ENCODE measurements around the gene NBEA.

NBEA gene

DNA sequence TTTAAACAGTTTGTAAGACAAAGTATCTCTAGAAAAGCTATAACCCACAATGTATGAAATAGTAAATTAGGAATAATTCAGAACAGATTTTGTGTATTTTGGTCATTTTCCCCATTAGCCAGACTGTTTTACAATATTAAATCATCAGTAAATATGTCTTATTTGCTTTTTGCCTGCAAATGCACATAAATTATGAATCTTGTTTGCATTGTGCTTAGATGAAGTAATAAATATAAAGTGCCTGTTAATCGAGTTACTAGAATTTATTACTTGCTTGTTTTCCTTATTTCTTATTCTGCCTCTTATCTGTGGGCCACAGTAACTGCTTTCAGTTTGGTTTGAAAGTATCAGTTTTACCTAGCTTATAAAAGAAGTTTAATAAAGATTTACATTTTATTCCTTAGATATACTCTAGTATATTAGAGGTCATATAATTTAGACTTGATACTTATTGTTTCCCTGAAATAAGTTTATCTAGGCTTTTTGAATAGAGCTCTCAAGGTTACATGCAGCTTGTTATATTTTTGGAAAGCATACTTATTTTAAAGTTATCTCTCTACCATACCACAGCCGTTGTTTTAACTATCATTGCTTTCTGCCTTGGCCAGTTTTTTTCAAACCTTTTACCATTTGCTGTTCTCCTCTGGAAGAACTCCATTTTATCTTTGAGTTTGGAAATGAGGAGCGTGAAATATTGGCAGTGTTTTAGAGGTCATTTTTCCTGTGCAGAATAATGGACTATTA lies 238.0 kb downstream of the NBEA start:
- no peak for DNase-seq

DNA sequence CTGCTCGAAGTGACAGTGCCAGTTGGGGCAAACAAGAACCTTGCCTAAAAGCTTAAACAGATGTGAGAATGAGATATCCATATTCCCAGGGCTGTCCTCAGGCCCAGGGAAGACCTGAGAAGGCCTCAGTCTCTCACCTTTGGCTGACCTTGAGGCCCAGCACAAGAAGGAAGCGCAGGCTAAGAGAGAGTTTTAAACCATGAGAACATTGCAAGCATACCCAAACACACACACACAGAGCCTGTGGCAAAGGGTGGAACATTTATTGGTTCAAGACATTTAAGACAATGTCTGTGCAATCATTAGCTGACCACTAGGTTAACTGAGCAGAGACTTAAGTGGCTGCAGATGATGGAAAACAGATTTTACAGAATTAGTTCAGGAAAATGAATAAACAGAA lies 248.2 kb downstream of the NBEA start:
- no peak for DNase-seq

DNA sequence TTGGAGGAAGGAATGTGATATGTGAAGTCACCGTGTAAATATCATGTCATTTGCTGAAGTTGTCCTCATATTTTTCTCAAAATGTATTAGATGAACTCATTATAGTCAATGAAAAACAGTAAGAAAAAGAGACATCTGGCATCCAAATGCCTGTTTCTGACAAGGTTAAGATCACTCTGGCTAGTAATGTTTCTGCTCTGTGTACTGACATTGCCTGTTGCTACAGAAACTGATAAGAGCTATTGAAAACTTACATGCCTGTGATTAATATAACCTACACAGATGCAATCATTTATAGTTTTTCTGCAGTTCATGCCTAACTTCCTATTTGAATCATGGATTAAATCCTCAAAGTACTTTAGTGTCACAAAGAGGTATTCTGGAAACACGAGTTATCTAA lies 249.8 kb downstream of the NBEA start:
- no peak for DNase-seq

DNA sequence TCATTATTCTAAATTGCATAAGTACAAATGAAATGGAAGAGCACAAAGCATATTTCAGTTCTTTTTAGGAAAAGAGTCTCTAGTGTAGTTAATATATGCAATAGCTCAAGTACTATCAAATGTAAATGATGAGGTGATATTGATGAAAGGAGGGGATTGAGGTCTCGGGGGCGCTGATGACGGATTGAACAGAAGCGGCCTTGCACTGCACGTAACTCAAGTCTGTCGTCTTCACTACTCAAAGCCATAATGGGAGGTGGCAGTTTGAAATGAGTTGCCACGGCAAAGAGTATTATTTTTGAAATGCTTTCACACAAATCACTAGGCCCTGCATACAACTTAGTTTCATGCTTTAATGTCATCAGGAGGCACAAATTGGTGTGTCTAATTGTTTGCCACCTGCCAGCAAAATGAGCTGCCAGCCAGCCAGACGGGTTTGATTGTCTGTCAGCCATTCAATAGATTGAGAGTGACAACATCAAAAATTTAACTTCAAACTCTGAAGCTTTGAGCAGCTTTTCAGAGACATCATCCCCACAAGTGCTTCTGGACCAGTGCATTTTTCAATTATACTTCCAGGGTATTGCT lies 256.6 kb downstream of the NBEA start:
- no peak for DNase-seq

DNA sequence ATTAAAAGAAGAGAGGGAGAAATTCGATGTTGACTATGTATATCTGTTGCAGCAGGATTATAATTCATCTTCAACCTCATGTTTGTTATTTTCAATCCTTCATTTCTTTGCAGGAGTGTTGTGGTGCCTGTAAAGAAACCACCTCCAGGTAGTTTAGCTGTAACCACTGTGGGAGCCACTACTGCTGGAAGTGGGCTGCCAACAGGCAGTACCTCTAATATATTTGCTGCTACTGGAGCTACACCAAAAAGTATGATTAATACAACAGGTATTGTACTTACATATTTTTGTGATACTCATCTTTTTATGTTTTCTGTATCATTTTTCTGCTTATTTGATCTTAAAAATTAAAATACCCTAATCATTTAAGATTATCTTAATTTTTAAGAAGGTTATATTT lies 266.5 kb downstream of the NBEA start:
- no peak for DNase-seq

DNA sequence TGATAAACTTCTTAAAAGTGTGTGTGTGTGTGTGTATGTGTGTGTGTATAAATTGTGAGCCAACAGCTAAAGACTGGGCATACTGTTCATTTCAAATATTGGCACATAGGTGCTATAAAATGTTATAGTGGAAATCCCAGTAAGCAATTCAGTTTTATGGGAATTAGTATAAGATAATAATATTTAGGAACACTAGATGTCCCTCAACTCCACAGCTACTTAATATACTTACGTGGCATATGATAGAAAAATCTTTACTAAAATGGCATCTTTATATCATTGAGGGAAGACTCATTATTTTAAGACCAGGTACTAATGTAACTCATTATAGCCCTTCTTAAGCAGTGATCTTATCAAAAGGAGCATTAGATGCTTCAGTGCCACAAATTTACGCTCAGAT lies 268.2 kb downstream of the NBEA start:
- DNase-seq: no peak

DNA sequence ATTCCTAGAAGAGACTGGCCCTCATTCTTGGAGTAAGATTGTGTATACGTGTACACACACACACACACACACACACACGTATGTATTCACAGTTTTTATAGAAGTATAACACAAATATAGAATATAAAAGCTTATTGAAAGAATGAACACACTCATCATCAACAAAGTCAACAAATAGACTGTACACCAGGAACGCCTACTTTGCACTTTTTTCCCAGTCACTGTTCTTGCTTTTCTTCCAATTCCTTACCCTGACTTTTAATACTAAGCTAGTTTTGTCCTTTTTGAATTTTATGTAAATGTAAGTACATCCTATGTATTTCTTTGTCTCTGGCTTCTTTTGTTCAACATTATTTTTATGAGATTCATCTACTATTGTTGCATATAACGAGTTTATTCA lies 269.9 kb downstream of the NBEA start:
- DNase-seq: no peak

DNA sequence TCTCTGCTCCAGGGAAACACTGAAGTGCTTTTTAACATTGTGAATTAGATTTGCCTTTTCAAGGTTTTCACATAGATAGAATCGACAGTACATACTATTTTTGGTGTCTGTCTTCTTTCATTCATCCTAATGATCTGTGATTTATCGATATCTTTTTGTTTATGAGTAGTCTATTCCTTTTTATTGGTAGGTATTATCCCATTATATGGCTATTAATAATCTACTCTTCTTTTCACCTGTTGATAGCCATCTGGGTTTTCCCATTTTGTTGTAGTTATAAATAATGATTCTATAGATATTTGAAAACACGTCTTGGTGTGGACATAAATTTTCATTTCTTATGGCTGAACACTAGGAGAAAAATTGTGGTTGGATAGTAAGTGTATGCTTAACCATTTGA lies 271.8 kb downstream of the NBEA start:
- no peak for DNase-seq

DNA sequence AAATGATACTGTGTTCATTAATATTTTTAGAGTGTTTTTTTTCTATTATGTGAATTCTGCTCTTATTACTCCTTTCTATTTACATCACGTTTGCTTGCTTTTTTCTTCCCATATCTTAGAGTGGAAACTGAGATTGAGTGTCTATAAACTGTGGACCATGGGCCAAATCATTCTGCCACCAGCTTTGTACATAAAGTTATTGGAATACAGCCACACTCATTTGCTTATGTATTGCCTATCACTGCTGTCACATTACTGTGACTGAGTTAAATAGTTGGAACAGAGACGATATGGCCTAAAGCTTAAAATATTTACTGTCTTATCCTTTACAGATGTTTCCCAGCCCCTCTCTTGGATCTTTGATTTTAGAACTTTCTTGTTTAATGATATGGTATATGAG lies 274.1 kb downstream of the NBEA start:
- DNase-seq: no peak

DNA sequence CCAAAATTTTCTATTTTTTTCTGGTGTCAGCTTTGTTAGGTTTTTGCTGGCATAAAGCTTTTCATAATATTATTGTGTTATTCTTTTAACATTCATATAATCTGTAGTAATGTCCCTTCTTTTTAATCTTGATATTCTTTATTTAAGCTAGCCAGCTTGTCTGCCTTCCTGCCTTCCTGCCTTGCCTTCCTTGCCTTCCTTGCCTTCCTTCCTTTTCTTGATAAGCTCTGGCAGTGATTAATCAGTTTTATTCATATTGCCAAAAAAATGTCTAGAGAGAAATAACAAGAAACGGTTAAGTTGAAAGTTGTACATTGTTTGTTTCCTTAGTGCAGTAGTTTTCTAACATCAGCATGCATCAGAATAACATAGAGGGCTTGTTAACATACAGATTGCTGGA lies 277.0 kb downstream of the NBEA start:
- no peak for DNase-seq

DNA sequence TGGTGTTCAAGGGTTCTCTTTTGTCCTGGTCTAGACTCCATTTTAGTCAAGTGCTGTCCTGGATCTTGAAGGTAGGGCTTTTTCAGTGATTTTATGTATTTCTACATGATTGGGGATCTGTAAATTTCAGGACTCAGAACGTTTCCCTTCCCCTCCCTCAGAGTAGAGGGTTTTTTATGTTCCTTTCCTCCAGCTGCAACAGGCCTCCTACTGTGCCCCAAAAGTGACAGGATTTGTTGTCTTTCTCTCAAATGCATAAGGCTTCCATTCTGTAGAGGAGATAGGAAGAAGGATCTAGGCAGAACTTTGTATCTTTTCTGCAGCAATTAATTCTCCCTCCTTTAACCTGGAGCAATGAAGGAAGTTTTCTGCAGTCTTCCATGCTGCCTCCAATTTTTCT lies 283.1 kb downstream of the NBEA start:
- DNase-seq: no peak

DNA sequence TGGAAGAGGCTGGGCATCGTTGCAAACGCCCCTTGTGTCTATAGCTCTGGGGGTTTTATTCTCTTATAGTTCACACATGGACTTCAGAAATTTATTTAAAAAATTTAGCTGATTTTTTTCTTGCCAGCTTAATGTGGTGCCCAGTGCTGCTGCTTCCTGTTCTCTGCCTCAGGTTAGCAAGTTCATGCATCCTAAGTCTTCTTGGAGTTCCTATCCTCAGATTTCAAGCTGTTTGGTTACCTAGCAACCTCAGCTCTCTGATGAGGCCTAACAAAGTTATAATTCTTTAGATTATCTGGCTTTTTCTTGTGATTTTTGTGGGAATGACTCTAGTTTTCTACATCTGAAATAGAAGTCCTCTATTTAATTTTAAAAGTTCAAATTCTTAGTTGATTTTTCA lies 283.5 kb downstream of the NBEA start:
- DNase-seq: no peak

DNA sequence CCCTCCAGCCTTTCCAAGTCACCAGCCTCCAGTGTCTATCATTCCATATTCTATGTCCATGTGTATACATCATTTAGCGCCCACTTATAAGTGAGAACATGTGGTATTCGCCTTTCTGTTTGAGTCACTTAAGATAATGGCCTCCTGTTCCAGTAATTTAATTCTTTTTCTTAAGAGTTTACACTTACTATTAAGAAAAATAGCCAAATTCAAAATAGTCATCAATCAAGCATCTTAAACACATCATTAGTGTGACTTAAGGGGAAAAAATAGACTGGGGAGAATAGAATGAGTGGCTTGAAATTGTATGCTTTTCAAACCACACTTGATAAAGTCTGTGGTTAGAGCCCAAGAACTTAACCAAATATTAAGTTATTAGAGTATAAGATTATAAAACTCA lies 286.5 kb downstream of the NBEA start:
- DNase-seq: no peak

DNA sequence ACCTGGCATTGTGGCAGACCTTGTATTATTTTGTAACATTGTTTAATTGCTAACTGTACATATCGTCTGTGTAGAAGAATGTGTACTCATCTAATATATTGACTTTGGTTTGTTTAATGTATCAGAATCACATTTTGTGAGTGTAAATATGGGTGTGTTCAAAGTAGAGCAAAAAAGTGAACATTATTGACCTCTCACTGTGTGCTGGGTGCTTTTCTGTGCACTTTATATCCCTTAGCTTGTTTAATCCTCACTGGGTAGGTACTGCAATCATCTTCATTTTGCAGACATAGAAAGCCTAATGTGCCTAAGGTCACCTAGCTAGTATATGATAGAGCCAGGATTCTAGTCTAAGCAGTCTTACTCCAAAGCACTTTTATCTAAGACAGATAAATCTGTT lies 289.4 kb downstream of the NBEA start:
- DNase-seq: no peak

DNA sequence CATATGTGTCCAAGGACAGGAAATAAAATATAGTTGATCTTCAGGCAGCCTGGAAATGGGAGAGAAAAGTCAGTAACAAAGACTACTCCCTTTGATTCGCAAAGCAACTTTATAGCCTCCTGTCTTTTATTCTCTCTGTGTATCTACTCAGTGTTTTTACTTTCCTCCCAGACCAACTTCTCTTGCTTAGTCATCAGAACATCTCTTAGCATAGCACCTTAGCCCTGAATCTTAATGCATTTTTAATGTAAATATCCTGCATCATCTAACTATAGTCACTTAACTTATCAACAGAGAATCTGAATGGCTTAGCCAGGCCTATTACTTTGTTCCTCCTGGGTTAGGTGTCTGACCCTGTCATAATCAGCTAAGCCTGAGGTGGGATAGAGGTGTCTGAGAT lies 296.2 kb downstream of the NBEA start:
- no peak for DNase-seq

DNA sequence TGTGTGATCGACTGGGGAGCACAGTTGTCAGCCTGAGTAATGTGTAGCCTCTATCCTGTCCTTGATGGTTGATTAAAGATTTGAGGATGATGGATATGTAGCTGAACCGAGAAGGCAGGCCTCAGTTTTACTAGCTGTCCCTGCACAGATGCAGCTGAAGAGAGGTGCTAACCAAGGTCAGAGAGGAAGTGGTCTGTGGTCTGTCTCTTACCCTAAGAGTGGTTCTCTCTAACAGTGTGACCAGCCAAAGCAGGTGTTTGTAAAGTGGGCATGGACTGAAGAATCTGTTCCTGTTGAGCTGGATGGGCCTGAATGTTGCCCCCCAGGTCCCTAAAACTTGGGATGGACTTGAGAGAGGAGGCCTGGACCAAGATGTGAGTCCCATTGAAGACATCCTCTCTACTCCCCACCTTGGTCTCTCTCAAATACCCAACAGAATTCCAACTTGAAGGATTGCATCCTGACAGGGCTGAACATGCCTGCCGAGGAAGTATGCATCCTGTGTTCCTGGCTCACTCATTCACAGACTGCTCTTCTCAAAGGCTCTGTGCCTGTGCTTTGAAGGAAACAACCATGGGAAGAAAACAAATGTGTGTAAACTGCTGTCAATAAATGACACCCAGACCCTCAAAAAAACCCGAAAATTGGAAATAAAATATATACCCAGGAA lies 310.6 kb downstream of the NBEA start:
- no peak for DNase-seq

DNA sequence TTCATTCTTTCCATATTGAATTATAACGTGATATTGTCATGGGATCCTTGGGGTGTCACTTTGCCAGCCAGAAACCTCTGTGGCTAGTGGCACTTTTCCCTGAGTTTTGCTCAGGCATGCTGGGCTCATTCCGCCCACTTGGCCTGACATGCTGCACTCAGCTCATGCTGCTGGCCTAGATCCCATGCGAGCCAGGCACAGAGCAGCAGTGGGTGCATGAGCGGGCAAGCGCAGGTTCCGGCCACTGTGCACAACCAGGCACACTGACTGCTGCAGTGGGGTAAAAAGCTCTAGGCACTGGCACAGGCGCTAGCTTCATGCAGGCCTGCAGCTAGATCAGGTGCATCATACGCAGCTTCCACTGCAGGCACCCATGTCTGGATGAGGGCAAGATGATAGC lies 313.2 kb downstream of the NBEA start:
- no peak for DNase-seq

DNA sequence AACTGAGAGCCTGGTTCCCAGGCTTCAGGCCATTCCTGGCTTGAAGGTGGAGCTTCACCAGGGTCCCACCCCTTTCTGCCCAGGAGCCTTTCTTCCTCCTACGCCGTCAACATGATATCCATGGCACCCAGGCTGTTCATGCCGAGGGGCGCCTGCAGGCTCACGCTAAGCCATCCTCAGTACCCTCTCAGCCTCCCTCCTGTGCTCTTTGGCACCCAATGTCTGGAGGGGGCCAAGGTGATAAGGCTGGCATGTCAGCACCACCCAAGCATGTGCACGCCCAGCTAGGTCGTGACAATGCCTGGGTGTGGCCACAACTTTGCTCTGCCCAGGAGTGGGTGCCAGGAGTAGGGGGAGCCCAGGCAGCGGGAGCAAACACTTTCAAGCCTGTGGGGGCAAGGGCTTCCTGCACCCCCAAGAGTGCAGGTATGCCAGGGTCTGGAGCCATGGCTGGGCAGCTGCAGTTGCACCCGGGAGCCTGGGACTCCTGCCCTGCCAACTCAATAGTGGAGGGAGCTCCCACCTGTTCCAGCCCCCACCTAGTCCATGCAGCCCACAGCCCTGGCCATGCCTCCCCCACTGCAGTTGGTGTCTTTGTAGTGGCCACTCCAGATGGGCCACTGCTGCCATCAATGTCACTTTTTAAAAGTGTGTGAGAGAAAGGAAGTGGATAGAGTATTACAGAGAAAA lies 314.5 kb downstream of the NBEA start:
- DNase-seq: no peak

DNA sequence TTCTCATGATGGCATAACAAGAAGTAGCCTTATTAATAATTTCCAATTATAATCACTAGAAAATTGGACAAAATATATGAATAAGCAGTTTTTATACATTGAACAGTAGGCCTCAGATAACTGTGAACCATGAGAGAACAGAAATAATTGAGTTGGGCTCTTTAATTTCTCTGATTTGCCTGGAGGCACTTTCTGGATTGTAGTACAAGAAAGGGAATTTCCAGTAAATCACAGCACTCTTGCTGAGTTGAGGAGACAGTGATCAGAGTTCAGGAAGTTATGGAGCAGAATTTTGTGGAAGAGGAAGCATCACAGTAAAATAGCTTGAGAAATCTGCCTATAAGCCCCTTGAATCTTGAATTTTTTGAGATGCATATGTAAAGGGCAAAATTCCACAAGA lies 318.2 kb downstream of the NBEA start:
- DNase-seq: no peak

DNA sequence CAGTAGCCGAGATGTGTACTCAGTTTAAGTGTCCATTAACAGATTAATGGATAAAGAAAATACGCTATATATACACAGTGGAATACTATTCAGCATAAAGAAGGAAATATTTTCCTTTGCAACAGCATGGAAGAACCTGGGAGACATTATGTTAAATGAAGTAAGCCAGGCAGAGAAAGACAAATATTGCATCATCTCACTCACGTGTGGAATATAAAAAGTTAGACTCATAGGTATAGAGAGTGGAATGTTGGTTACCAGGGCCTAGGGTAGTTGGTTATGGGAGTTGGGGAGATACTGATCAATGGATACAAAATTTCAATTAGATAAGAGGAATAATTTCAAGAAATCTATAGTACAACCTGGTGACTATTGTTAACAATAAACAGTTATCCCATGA lies 324.3 kb downstream of the NBEA start:
- no peak for DNase-seq

DNA sequence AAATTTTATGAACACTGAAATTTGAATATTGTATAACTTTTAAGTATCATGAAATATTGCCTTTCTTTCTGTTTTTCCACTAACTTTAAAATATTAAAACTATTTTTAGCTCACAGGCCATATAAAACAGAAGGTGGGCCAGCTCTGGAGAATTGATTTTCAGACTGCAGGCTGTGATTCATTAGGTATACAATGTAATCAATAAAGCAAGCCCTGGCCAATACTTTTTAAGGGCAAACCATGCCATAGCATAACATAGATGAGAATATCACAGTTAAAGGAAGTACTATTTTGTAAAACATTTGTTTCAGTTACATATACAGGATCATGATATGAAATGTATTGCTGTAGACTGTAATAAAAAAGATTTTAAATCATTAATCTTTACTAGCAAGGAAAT lies 336.8 kb downstream of the NBEA start:
- no peak for DNase-seq

DNA sequence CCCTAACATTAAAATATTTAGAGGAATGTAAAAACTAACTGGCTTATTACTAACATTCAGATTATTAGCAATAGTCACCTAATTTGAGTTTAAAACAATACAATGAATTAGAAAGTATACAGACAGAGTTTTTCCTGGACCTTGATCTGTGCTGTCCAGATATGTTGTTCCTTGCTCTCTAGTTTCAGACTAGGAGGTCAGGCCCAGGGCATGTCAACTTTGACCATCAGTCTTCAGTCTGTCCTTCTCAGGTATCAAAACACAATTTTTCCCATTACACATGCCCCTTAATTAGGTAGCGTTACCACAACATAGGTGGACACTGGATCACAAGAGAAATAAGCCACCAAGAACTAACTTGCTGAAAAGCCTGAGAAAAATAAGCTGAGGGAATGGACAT lies 337.4 kb downstream of the NBEA start:
- DNase-seq: no peak

DNA sequence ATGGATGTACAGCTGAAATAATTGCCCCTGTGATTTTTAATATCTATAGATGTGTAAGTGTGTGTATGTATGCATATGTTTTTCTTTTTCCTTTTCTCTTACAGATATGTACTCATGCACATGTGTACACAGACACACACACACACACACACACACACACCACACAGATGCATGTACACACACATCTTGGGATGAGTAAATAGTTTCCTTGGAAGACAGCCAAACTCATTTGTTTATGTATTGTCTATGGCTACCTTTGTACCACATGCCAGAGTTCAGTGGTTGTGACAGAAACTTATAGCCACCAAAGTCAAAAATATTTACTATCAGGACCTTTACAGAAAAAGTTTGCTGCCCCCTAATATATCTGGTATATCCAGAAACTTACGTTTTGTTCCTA lies 341.8 kb downstream of the NBEA start:
- DNase-seq: no peak

DNA sequence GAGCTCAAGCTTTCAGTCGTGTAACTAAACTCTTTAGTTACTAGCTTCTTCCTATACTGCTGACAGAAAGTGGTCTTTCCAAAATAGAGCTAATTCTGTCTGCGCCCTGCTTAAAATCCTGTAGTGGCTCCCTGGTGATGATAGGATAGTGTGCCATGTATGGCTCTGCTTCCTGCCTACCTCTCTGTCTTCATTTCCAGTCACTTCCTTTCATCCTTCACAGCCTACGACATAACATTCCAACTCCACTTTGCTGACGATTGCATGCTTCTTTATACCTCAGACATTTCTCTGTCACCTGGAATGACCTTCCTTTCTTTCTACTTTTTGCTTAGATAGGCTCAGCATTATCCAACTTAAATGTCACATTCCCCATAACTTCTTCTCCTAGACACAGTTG lies 343.6 kb downstream of the NBEA start:
- DNase-seq: no peak

Data from CD4-positive, alpha-beta T cell treated with Interleukin-17A for 4 hours (primary cell).